ENCODE measurements around the gene DPH2.
A peak's percentile ranks its signal among the peaks of the same experiment; 100 is the strongest.

DPH2 gene

GRCh38 chr1:43944860-43945259, 24.9 kb upstream of the DPH2 start:
- Histone ChIP-seq H3K4me1 (ENCODE audit: control insufficient read depth, insufficient read depth, low read length) (peaks cover 7% of the 10 kb centered on the region), H3K27ac (ENCODE audit: insufficient read depth, low read depth, low read length, poor library complexity, severe bottlenecking) (no peak overlapping the region)

GRCh38 chr1:43945674-43946235, 24.1 kb upstream of the DPH2 start:
- WGBS, 2 experiments: 82 to 90% methylated on average over 3 of the region's 3 CpGs
- H3K27ac ChIP-seq (ENCODE audit: insufficient read depth, low read depth, low read length, poor library complexity, severe bottlenecking): no peak overlapping the region

More at GRCh38 chr1:43944860-43945259, 24.9 kb upstream of the DPH2 start:
- Histone ChIP-seq H3K27me3 (ENCODE audit: control insufficient read depth, insufficient read depth, low read length, poor library complexity, severe bottlenecking) (no peaks in the 10 kb centered on the region), H3K9me3 (ENCODE audit: control insufficient read depth, low read length) (no peaks in the 10 kb centered on the region), H3K36me3 (ENCODE audit: control insufficient read depth, insufficient read depth, low read length) (no peaks in the 10 kb centered on the region), H3K4me3 (ENCODE audit: insufficient read depth, low read depth, low read length) (no peak overlapping the region)
- WGBS, 2 experiments: 95 to 96% methylated on average over 1 of the region's 1 CpG

GRCh38 chr1:43946236-43947060, 23.4 kb upstream of the DPH2 start, which contains the start of gene IPO13:
Gene IPO13, plus strand, starts transcription at chr1:43946950. Its CDS starts 651 bp downstream, at chr1:43947601.
- Histone ChIP-seq H3K4me3 (ENCODE audit: insufficient read depth, low read depth, low read length) (peak within 1 kb of the TSS; percentile 89), H3K4me1 (ENCODE audit: control insufficient read depth, insufficient read depth, low read length) (peaks cover 7% of the 10 kb centered on the region), H3K36me3 (ENCODE audit: control insufficient read depth, insufficient read depth, low read length) (no peaks in the 10 kb centered on the region), H3K27ac (ENCODE audit: insufficient read depth, low read depth, low read length, poor library complexity, severe bottlenecking) (peak within 1 kb of the TSS; percentile 98), H3K9me3 (ENCODE audit: control insufficient read depth, low read length) (no peaks in the 10 kb centered on the region), H3K27me3 (ENCODE audit: control insufficient read depth, insufficient read depth, low read length, poor library complexity, severe bottlenecking) (no peaks in the 10 kb centered on the region)
- WGBS, 2 experiments: 1% methylated on average over 74 of the region's 74 CpGs

More at GRCh38 chr1:43945674-43946235, 24.1 kb upstream of the DPH2 start:
- Histone ChIP-seq H3K4me3 (ENCODE audit: insufficient read depth, low read depth, low read length) (peak overlapping the region; percentile 89), H3K9me3 (ENCODE audit: control insufficient read depth, low read length) (no peaks in the 10 kb centered on the region), H3K27me3 (ENCODE audit: control insufficient read depth, insufficient read depth, low read length, poor library complexity, severe bottlenecking) (no peaks in the 10 kb centered on the region), H3K36me3 (ENCODE audit: control insufficient read depth, insufficient read depth, low read length) (no peaks in the 10 kb centered on the region), H3K4me1 (ENCODE audit: control insufficient read depth, insufficient read depth, low read length) (peaks cover 7% of the 10 kb centered on the region)

- Histone ChIP-seq H3K4me3 (ENCODE audit: insufficient read depth, low read depth, low read length) (peak overlapping the region; percentile 89), H3K36me3 (ENCODE audit: control insufficient read depth, insufficient read depth, low read length) (no peaks in the 10 kb centered on the region), H3K4me1 (ENCODE audit: control insufficient read depth, insufficient read depth, low read length) (peaks cover 7% of the 10 kb centered on the region), H3K27me3 (ENCODE audit: control insufficient read depth, insufficient read depth, low read length, poor library complexity, severe bottlenecking) (no peaks in the 10 kb centered on the region), H3K27ac (ENCODE audit: insufficient read depth, low read depth, low read length, poor library complexity, severe bottlenecking) (peak overlapping the region; percentile 98), H3K9me3 (ENCODE audit: control insufficient read depth, low read length) (no peaks in the 10 kb centered on the region)
- 14 to 15% methylated on average over 27 of the region's 27 CpGs for WGBS, 2 experiments
Observed at GRCh38 chr1:43947061-43947873, 22.5 kb upstream of the DPH2 start.

- WGBS, 2 experiments: 54 to 67% methylated on average over 3 of the region's 3 CpGs
- no peaks in the 10 kb centered on the region for H3K36me3 ChIP-seq (ENCODE audit: control insufficient read depth, insufficient read depth, low read length)
- peaks cover 7% of the 10 kb centered on the region for H3K4me1 ChIP-seq (ENCODE audit: control insufficient read depth, insufficient read depth, low read length)
- H3K4me3 ChIP-seq (ENCODE audit: insufficient read depth, low read depth, low read length): no peak overlapping the region
- H3K9me3 ChIP-seq (ENCODE audit: control insufficient read depth, low read length): no peaks in the 10 kb centered on the region
- H3K27ac ChIP-seq (ENCODE audit: insufficient read depth, low read depth, low read length, poor library complexity, severe bottlenecking): no peak overlapping the region
- H3K27me3 ChIP-seq (ENCODE audit: control insufficient read depth, insufficient read depth, low read length, poor library complexity, severe bottlenecking): no peaks in the 10 kb centered on the region
Observed at GRCh38 chr1:43947874-43948437, 21.9 kb upstream of the DPH2 start.

- H3K9me3 ChIP-seq (ENCODE audit: control insufficient read depth, low read length): no peaks in the 10 kb centered on the region
- H3K27ac ChIP-seq (ENCODE audit: insufficient read depth, low read depth, low read length, poor library complexity, severe bottlenecking): no peak overlapping the region
- 86 to 88% methylated on average over 13 of the region's 13 CpGs for WGBS, 2 experiments
- H3K4me3 ChIP-seq (ENCODE audit: insufficient read depth, low read depth, low read length): no peak overlapping the region
- no peaks in the 10 kb centered on the region for H3K36me3 ChIP-seq (ENCODE audit: control insufficient read depth, insufficient read depth, low read length)
- H3K4me1 ChIP-seq (ENCODE audit: control insufficient read depth, insufficient read depth, low read length): peaks cover 13% of the 10 kb centered on the region
- no peaks in the 10 kb centered on the region for H3K27me3 ChIP-seq (ENCODE audit: control insufficient read depth, insufficient read depth, low read length, poor library complexity, severe bottlenecking)
Observed at GRCh38 chr1:43949678-43950077, 20.1 kb upstream of the DPH2 start.

- H3K27me3 ChIP-seq (ENCODE audit: control insufficient read depth, insufficient read depth, low read length, poor library complexity, severe bottlenecking): no peaks in the 10 kb centered on the region
- H3K9me3 ChIP-seq (ENCODE audit: control insufficient read depth, low read length): no peaks in the 10 kb centered on the region
- H3K36me3 ChIP-seq (ENCODE audit: control insufficient read depth, insufficient read depth, low read length): no peaks in the 10 kb centered on the region
- WGBS, 2 experiments: 93 to 95% methylated on average over 4 of the region's 4 CpGs
- no peak overlapping the region for H3K27ac ChIP-seq (ENCODE audit: insufficient read depth, low read depth, low read length, poor library complexity, severe bottlenecking)
- H3K4me3 ChIP-seq (ENCODE audit: insufficient read depth, low read depth, low read length): no peak overlapping the region
- H3K4me1 ChIP-seq (ENCODE audit: control insufficient read depth, insufficient read depth, low read length): peaks cover 13% of the 10 kb centered on the region
Observed at GRCh38 chr1:43951021-43951985, 18.5 kb upstream of the DPH2 start.

GRCh38 chr1:43952731-43953346, 17.0 kb upstream of the DPH2 start:
- no peak overlapping the region for H3K27ac ChIP-seq (ENCODE audit: insufficient read depth, low read depth, low read length, poor library complexity, severe bottlenecking)
- H3K4me1 ChIP-seq (ENCODE audit: control insufficient read depth, insufficient read depth, low read length): peaks cover 7% of the 10 kb centered on the region
- H3K36me3 ChIP-seq (ENCODE audit: control insufficient read depth, insufficient read depth, low read length): peaks cover 5% of the 10 kb centered on the region
- H3K27me3 ChIP-seq (ENCODE audit: control insufficient read depth, insufficient read depth, low read length, poor library complexity, severe bottlenecking): no peaks in the 10 kb centered on the region
- 49 to 55% methylated on average over 8 of the region's 8 CpGs for WGBS, 2 experiments
- no peak overlapping the region for H3K4me3 ChIP-seq (ENCODE audit: insufficient read depth, low read depth, low read length)
- no peaks in the 10 kb centered on the region for H3K9me3 ChIP-seq (ENCODE audit: control insufficient read depth, low read length)

GRCh38 chr1:43953361-43953760, 16.4 kb upstream of the DPH2 start:
- Histone ChIP-seq H3K36me3 (ENCODE audit: control insufficient read depth, insufficient read depth, low read length) (peaks cover 5% of the 10 kb centered on the region), H3K27ac (ENCODE audit: insufficient read depth, low read depth, low read length, poor library complexity, severe bottlenecking) (no peak overlapping the region), H3K9me3 (ENCODE audit: control insufficient read depth, low read length) (no peaks in the 10 kb centered on the region), H3K4me3 (ENCODE audit: insufficient read depth, low read depth, low read length) (no peak overlapping the region), H3K4me1 (ENCODE audit: control insufficient read depth, insufficient read depth, low read length) (peaks cover 6% of the 10 kb centered on the region), H3K27me3 (ENCODE audit: control insufficient read depth, insufficient read depth, low read length, poor library complexity, severe bottlenecking) (no peaks in the 10 kb centered on the region)
- 91 to 92% methylated on average over 3 of the region's 3 CpGs for WGBS, 2 experiments
